GM10266 (cell line): ENCODE measurements around the gene PHKA2.

Experiments used
- DNase-seq: peaks from one replicate; pipeline ENCODE4 v3.0.0; 2012; ENCODE audit errors: extremely low spot score
- TF ChIP-seq, protein P1 (sequence below): IDR thresholded peaks from 2 replicates; pipeline ENCODE4 v1.5.1; 2012; ENCODE audit warnings: mild to moderate bottlenecking, low read depth; ENCODE audit not compliant: control insufficient read depth, insufficient read depth; ENCODE audit errors: missing control alignments

Gene PHKA2

DNA sequence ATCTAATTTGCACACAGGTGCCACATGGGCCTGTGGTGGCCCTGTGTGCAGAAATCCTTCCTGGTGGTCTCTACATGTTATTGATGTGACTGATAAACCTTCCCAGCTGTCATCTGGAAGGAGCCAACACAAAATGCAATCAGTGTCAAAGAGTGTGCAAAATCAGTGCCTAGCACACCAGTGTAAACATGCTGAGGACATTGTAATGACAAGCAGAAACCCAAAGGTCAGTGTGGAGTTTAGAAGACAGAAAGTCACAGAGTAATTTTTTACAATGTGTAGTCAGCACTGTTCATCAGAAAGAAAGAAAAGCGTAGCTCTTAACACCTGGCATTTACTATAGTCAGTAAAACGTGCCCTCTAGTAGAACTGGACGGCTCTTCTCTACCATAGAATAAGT, 50.3 kb downstream of the PHKA2 start:
- no peak for DNase-seq
- TF ChIP-seq, protein P1, sequence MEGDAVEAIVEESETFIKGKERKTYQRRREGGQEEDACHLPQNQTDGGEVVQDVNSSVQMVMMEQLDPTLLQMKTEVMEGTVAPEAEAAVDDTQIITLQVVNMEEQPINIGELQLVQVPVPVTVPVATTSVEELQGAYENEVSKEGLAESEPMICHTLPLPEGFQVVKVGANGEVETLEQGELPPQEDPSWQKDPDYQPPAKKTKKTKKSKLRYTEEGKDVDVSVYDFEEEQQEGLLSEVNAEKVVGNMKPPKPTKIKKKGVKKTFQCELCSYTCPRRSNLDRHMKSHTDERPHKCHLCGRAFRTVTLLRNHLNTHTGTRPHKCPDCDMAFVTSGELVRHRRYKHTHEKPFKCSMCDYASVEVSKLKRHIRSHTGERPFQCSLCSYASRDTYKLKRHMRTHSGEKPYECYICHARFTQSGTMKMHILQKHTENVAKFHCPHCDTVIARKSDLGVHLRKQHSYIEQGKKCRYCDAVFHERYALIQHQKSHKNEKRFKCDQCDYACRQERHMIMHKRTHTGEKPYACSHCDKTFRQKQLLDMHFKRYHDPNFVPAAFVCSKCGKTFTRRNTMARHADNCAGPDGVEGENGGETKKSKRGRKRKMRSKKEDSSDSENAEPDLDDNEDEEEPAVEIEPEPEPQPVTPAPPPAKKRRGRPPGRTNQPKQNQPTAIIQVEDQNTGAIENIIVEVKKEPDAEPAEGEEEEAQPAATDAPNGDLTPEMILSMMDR: no peak

DNA sequence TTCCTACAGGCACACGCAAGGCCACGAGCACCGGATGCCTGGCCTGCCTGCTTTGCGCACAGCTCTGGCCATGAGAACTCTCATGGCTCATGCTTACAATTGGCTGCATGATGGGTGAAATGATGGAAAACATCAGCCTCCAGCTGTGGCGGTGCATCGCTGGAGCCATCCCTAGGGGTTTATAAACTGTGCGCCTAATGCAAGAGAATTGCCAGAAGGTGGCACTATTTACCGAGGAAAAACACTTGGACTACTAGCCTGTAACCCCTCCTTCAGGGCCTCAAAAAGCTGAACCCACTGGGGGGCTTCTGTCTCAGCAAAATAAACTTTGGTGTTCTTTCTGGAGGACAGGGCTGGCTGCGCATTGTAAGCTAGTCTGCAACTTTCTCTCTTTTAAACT, 51.9 kb downstream of the PHKA2 start:
- TF ChIP-seq, protein P1: peak; percentile 21
- no peak for DNase-seq

DNA sequence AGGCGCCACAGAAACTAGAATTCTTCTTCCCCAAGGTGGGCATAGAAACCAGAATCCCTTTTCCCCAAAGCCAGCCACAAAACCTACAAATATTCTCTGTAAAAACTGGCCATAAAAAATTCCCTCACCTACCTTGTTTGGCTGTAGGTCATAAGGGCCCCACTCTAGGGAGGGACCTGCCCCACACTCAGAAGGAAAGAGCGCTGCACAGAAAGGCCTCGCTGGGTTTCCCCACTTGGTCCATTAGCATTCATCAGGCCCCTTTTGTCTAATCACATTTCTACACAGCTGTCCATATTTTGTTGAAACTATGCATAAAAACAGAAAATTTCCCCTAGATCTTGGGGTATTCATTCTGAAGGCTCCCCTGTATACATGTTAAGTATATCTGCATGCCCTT, 54.1 kb downstream of the PHKA2 start:
- TF ChIP-seq, protein P1: no peak
- DNase-seq: no peak

DNA sequence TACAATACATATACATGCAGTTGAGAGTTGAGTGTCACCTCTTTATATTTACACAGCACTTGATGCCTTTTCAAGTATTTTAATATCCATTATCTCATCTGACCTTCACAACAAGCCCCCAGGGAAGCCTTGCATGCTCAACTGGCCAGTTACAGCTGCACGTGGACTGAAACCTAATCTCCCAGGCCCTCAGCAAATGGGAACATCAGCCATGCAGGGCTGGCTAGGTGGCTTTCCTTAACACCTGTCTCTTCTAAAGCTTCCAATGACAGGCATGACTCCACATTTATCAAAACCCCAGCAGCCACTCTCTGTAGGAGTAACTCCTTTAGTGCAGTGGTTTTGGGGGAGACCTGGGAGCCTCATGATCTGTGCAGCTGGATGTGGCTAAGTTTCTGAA, 56.4 kb downstream of the PHKA2 start:
- TF ChIP-seq, protein P1: no peak
- no peak for DNase-seq

DNA sequence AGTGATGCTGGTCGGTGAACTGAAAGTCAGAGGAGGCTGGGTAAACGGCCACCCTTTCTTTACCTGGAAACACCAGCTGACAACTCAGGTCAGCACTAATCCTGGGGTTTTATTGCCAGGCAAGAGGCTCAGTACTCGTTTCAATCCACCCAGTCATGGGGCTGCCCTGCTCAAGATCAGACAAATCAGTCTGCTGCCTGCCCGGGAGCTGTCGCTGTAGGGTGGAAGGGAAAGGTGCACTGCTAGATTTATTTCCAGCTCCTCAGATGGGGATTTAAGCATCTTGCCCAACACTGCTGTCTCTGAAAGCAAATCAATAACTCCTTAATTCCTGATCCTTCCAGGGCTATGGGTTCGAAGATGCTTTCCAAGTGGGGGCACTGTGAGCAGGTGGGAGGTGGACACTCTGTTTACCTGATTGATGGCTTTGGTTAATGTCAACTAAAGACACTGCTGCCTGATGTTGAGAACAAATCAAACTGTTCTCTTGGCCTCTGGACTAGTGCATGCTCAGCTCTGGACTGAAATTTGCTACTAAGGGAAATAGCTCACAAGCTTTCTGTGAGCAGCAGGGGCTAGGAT, 59.3 kb downstream of the PHKA2 start:
- TF ChIP-seq, protein P1: no peak
- no peak for DNase-seq

DNA sequence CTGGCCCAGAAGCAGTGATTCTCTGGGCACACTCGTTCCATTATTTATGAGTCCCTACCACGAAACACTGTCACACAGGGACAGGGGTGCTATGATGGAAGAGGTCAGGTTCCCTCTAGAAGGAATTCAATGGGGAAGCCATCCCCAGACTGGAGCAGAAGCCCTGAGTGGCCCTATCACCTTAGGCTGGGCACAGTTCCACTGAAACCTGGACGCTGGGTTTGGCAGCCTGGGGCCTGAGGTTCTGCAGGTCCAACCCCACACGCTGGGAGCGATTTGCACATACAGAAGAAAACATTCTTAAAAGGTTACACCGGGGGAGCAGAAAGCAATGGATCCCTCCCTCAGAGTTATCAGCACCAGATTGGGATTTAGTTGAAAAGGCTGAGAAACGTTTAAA, 63.3 kb downstream of the PHKA2 start:
- no peak for DNase-seq
- TF ChIP-seq, protein P1: no peak

DNA sequence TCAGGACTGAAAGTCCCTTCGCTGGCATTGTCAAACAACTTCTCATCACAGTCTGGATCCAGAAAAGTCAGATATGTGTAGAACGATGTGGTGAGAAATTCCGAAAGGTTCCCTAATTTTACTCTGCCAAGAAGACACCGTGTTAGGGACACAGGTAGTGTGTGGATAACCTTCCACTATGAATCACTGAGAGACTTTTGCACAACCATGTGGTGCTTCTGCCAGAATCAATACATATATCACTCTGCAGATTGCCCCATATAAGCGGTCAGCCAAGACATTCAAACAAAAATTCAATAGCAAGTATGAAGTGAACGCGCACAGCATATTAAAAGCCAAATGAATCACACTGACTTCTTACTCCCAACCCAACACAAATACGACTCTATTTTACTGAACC, 63.8 kb downstream of the PHKA2 start:
- TF ChIP-seq, protein P1: no peak
- no peak for DNase-seq
